CD4-positive, alpha-beta T cell treated with Interleukin-15 for 1 hour (primary cell): ENCODE data around the gene TRIP12.
"Not testable (repeated sequence)": the region's sequence is repeated elsewhere in the genome, so short reads cannot be mapped to it uniquely, and the experiment has no call there.

Source experiments
- DNase-seq: peaks from one replicate; pipeline ENCODE4 v3.0.0-alpha.2; 2020

The TRIP12 gene

GRCh38 chr2:229873123-229873581 is 48.7 kb downstream of the TRIP12 start:
- no peak for DNase-seq

GRCh38 chr2:229870903-229871656 is 50.7 kb downstream of the TRIP12 start:
- no peak for DNase-seq

DNA sequence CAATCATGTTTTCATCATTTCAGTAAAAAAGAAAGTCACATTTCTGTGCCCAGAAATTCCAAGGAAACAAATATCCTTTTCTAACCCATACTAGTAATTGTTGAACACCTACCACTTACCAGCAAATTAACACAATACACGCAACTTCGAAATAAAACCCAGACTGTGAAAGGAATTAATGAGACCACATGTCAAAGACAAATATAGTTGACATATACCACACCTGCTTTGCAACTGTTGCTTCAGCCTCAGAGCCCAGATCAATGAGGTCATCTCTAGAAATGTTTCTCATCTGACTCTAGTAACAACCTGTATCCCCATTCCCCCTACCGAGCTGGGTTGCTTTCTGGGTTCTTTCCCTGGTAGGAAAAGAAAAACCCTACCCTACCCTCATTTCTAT is 52.6 kb downstream of the TRIP12 start:
- no peak for DNase-seq

GRCh38 chr2:229868794-229869193 is 53.0 kb downstream of the TRIP12 start:
- DNase-seq, result no peak

DNA sequence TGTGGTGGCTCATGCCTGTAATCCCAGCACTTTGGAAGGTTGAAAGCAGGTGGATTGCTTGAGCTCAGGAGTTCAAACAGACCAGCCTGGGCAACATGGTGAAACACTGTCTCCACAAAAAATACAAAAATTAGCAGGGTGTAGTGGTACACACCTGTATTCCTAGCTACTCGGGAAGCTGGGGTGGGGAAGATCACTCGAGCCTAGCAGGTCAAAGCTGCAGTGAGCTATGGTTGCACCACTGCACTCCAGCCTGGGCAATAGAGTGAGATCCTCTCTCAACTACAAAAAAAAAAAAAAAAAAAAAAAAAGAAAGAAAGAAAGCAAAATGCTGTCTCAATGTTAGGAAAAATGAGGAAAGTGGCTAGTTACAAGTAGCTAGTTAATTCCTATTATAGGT is 56.8 kb downstream of the TRIP12 start:
- no peak for DNase-seq

GRCh38 chr2:229861431-229861830 is 60.4 kb downstream of the TRIP12 start:
- DNase-seq, result no peak

GRCh38 chr2:229860334-229860733 is 61.5 kb downstream of the TRIP12 start:
- no peak for DNase-seq

DNA sequence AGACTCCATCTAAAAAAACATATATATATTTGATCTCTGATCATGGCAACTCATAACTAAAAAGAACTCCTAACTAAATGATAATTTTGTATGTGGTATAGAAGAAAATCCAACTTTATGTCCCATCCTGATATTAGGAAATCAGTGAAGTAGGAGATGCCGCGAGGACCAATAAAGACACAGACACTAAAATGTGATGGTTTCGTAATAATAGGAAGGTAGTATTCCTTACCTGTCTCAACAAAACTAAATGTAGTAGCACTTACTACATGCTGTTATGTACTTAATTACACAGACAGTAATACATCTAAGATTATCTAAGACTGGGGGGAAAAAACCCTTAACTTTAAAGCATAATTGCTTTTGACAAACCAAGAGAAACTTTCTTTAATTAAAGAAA is 63.5 kb downstream of the TRIP12 start:
- no peak for DNase-seq

DNA sequence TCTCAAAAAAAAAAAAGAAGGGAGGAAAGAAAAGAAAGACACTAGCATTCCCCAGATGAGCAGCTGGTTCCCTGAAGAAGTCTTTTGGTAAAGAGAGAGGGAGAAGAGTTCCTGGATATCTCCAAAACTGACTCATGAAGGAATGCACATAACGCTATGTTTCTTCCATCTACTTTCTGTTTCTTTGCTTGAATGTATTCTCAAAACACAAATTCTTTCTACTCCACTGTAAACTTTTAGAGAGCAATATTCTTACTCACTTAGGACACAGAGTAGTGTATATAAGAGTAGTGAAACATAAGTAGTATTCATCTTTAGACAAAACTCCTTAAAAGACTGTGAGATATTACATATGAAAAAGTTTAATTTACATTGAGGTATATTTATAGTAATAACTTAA is 64.2 kb downstream of the TRIP12 start:
- DNase-seq, result no peak

DNA sequence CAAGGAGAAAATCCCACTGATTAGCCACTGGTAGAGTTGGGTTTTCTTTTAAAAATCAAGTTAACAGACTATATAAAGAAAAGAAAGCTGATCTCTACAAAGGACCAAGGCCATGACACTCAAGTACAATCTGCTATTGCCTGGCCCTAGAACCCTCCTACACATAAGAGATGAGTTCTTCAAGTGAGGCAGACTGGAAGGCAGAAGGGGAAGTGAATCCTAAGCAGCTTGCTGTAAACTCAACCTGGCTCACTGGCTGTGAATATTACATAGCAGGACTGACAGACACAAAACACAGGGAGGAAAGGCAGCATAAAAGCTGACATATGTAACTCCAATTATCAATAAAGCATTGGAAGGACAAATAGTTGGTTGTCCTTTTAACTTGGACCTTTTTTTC is 65.4 kb downstream of the TRIP12 start:
- DNase-seq, result no peak

- DNase-seq, result no peak
Measured at GRCh38 chr2:229855116-229855515, 66.7 kb downstream of the TRIP12 start.

GRCh38 chr2:229852565-229852964 is 69.2 kb downstream of the TRIP12 start:
- DNase-seq, result peak; percentile 62

- no peak for DNase-seq
Measured at GRCh38 chr2:229851870-229852269, 69.9 kb downstream of the TRIP12 start.

GRCh38 chr2:229850355-229851275 is 71.2 kb downstream of the TRIP12 start:
- not testable (repeated sequence) for DNase-seq

- DNase-seq, result no peak
Measured at GRCh38 chr2:229849073-229849472, 72.7 kb downstream of the TRIP12 start.

DNA sequence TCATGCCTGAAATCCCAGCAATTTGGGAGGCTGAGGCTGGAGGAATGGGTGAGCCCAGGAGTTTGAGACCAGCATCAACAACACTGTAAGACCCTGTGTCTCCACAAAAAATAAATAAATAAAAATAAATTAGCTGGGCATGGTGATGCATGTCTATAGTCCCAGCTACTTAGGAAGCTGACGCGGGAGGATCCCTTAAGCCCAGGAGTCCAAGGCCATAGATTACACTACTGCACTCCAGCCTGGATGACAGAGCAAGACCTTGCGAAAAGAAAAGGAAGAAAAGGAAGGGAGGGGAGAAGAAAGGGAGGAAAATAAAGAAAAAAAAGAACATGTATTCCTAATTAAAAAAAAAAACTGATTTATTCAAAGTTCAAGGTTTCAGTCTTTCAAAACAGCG is 78.2 kb downstream of the TRIP12 start:
- DNase-seq, result no peak

DNA sequence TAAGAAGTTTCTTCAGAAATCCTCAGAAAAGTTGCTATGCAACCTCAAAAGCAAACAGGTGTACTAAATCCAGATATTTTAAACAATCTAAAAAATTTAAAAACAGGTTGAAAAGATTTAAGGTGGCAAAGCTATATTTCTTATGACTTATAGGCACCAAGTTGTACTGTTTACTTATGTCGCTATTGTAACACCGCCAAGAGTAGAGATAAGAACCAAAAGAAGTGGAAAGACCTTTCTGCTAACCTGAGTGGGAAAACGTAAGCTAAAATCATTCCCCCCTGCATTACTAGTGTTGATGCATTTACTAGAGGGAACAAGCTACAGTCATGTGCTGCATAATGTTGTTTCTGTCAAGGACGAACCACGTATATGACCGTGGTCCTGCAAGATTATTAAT is 83.1 kb downstream of the TRIP12 start:
- DNase-seq, result no peak

DNA sequence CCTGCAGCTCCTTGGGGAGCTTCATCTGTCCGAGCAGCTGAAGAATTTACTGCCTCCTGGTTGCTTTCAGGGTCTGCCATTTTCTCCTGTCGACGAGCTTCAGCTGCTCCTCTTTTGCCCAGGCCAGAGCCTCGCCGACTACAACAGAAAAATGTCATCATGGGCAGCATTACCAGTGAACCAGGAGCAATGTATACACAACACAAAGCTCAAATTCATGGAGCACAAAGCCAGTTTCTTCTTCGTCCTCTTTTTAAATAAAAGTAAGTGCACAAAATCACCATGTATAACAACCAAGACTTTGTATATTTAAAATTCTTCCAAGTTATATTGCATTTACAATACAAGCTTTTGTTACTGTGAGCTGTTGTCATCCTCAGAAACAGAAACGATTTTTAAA is 85.0 kb downstream of the TRIP12 start:
- DNase-seq, result no peak

DNA sequence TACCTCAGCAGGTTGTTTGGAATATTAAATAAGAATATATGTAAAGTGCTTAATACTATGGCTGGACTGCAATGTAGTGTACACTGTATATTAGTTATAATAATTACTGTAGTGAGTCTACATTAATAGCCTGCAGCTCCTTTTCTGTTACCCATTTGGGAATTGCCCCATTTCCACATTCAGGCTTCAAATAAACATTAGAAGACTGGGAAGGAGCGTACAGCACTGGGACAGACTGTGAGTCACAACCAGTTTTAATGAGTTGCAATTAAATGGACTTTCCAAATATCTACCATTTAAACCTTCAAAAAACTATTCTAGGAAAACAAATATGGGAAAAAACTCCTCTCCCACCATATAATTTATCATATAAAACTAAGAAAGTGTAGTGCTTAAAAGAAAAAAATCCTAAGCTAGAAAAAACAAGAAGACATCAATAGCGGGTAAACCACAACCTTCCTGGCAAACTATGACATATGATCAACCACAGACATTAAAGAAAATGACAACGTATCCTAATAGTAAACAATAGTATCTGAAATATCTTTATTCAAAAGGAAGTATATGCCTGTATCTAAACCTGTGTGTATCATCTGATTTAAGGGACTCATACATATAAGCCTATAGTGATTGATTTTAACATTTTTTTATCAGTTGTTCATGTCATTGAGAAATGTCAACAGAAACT is 86.1 kb downstream of the TRIP12 start:
- DNase-seq, result no peak

DNA sequence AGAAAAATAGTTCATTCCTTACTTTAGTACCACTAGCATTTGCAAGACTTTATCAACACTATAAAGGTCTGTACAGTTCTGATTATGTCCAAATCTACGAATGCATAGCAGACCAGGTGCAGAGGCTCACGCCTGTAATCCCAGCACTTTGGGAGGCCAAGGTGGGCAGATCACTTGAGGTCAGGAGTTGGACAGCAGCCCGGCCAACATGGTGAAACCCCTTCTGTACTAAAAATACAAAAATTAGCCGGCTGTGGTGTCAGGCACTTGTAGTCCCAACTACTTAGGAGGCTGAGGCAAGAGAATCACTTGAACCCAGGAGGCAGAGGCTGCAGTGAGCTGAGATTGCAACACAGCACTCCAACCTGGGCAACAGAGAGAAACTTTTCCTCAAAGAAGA is 87.4 kb downstream of the TRIP12 start:
- DNase-seq, result not testable (repeated sequence)

GRCh38 chr2:229832510-229832898 is 89.3 kb downstream of the TRIP12 start:
- DNase-seq, result no peak

- DNase-seq, result no peak
Measured at GRCh38 chr2:229831805-229832509, 89.9 kb downstream of the TRIP12 start.

- DNase-seq, result no peak
Measured at GRCh38 chr2:229825476-229825875, 96.3 kb downstream of the TRIP12 start.
